HG02870 (cell line): ENCODE measurements around the gene NOBOX.
"Not testable (repeated sequence)": the region's sequence is repeated elsewhere in the genome, so short reads cannot be mapped to it uniquely, and the experiment has no call there.

Experiments
- ATAC-seq: cut with Tn5 transposase; IDR thresholded peaks from one replicate; pipeline ENCODE4 v1.9.1; 2021; ENCODE audit warnings: mild to moderate bottlenecking, moderate library complexity; ENCODE audit not compliant: unreplicated experiment

NOBOX gene

DNA sequence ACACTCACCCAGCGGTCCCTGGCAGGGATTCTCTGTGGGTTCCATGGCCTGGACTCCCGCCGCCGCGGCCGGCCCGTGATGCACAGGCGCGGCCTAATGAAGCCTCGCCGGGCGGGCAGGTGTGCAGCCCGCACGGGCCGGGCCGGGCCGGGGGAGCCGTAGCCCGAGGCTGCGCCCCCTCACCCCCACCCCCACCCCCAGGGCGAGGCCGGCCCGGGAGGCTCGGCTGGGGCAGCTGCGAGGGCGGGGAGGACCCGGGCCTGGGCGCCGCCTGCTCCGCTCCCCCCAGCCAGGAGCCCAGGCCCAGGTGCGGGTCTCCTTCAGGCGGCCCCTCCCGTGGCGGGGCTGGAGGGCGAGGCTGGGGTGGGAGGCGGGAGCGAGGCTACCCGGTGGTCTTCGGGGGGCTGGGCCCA lies at the start of gene NOBOX:
Gene NOBOX, minus strand, starts transcription at position 45 of the 413 bp plus-strand sequence.
- no peak for ATAC-seq

DNA sequence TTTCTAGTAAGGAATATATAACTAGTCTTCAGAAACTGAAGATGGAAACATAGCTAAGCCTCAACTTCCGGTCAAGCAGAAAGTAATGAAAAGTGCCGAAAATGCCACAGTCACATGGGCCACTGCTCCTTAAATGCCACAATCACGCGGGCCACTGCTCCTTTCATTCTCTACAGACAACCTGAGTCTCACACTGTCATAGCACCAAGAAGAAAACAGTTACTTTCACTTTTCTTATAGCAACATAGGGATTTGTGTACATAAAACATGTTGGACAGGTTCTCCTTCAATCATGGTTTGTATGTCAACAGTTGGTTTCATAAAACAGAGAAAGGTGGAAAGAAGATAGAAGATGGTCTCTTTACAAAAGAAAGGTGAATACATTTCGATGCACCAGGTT lies 48.6 kb upstream of the NOBOX start:
- ATAC-seq: peak; percentile 79

GRCh38 chr7:144445590-144445989 lies 42.1 kb upstream of the NOBOX start:
- no peak for ATAC-seq

- no peak for ATAC-seq
Observed at GRCh38 chr7:144439717-144440205, 36.3 kb upstream of the NOBOX start.

DNA sequence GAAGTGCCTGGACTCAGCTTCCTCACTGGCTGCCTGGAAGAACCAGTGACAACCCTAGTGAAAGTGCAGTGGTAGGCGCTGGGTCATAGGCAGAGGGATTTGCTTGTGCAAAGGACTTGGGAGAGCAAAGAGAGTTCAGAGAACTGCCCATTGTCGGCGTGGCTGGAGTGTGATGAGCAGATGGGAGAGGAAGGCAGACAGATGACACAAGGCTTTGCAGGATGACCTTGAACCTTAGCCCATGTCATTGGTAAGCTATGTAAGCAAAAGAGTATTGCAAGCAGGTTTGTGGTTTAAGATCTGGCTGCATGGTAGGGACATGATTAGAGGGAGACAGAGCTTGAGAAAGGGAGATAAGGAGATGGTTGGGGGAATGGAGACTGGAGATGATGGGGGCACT lies 35.3 kb upstream of the NOBOX start:
- no peak for ATAC-seq

- peak; percentile 75 for ATAC-seq
Observed at GRCh38 chr7:144437370-144438191, 34.1 kb upstream of the NOBOX start.

DNA sequence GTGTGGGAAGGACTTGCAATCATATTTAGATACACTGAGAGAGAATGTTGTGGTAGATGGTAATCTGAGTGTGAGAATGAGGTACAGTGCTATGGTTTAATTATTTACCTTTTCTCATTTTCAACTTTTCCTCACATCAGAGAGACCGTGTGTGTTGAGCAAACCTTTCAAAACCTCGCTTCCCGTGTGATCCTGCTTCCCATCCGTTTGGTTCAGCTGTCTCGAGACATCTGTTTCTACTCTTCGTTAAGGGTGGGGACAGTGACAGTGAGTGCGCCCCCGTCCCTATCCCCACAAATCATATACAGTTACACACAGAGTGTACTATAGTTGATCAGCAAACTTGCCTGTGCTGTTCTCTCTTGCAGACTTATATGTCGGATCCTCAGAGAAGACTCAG lies 33.0 kb upstream of the NOBOX start:
- ATAC-seq: no peak

GRCh38 chr7:144428431-144428830 lies 24.9 kb upstream of the NOBOX start:
- no peak for ATAC-seq

GRCh38 chr7:144427539-144427938 lies 24.0 kb upstream of the NOBOX start:
- ATAC-seq: not testable (repeated sequence)

- not testable (repeated sequence) for ATAC-seq
Observed at GRCh38 chr7:144418931-144419330, 15.4 kb upstream of the NOBOX start.

GRCh38 chr7:144416341-144416740 lies 12.8 kb upstream of the NOBOX start:
- ATAC-seq: no peak

DNA sequence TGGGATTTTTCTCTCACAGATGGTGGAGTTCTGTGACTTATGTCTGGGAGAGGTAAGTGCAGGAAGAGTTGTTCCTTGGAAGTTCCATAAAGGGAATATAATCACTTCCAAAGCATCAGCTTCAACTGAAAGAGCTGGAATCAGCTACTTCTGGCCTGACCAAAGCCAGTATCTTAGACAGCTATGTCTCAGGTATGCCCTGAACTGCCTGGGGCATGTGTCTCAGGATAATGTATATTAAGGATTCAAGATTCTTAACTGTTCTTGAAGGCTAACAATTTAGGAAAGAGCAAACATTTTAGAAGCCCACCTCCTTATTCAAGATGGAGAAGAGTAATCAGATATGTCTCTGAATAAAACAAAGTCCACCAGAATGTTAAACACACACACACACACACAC lies 12.4 kb upstream of the NOBOX start:
- no peak for ATAC-seq

DNA sequence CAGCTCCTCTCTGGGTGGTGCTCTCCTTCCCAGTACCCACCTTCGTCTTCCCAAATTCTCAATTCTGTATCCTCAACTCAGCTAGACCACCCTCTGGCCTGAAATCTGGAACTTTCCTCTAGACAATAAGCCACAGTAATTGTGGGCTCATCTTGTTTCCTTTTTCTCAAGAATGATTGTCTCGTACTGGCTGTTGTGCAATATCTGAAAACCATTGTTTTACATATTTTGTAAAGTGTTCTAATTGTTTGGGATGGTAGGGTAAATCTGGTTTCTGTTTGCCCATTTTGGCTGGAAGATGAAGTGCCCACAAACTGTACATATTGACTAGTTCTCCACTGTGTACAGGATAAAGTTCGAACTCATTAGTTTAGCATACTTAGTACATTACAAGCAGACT lies 11.3 kb upstream of the NOBOX start:
- ATAC-seq: no peak

DNA sequence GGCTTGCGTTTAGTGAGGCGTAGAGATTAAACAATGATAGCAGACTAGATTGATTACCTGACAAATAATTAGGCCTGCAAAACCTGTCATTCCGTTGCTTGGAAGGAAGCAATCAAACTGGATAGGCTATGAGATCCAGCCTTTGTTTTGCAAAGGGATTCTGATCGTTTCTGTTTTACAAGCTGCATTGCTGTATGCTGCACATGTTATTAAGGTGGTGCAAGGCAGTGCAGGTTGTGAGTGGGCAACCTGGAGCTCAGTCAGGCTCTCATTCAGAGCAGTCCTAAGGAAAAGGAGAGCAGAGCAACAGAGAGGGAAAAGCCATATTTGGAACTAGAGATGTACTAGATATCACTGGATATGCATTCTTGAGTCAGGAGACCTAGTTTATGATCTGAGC lies 6.9 kb upstream of the NOBOX start:
- no peak for ATAC-seq

- ATAC-seq: no peak
Observed at GRCh38 chr7:144408121-144408520, 4.6 kb upstream of the NOBOX start.

DNA sequence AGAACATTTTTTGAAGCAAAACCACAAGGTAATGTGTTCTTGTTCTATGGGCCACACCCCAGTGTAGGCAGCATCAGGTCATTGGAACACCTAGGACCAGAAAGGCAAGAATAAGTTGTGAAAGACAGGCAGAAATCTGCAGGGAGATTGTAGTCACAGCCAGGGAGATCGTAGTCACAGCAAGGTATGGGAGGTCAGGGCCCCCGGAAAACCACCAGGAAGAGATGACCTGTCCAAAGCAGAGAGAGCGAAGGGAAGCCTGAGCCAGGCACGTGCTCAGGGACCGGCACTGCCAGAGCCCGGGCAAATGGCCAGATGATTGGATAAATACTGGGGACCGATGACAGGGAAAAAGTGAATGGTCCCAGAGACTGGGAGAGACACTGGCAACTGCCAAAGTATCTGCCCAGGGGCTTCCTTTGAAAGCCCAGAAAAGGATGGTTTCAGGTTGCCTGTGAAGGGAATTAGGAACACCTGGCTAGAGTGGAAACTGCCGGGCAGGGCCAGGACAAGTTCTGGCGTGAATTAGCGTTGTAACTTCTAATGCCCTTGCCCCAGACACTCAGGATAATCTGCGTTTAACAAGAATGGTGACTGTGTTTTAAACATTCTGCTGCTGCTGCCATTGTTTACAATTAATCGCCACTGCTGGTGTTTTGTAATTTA lies 3.9 kb upstream of the NOBOX start:
- ATAC-seq: no peak

DNA sequence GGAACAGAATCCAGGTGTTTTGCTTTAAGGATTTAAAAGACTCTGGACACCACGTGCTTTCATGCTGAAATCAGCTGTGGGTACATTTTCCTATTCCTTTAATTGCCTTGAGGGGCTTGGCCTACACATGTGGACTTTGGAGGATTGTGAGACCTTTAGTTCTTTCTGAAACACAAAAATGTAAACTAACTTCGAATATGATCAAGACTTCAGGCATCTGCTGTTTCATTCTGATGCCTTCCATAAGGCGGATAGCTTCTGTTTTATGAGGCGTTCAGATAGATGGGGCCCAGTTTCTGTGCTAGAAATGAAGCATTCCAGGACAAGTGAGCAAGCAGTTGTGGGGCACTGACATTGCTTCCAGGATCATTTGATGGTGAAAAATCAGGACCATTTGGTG lies 1.5 kb upstream of the NOBOX start:
- ATAC-seq: no peak

DNA sequence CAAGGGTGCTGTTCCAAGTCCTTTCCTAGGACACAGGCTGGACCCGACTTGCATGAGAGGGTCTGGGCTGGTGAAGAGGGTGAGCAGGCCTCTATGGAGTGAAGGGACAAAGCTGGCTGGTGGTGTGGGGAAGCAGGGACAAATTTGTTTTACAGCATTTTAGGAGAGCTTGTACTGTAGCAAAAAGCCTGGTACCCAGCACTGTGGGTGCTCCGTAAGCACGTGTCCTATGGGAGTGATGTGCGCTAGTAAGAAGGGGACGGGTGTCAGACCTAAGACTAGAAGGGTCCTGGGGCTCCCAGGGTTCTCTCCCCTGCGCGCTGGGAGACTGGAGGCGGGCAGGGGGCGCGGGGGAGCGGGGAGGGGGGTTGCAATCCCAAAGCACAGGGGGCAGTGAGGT lies 391 bp downstream of the NOBOX start:
- ATAC-seq: no peak

DNA sequence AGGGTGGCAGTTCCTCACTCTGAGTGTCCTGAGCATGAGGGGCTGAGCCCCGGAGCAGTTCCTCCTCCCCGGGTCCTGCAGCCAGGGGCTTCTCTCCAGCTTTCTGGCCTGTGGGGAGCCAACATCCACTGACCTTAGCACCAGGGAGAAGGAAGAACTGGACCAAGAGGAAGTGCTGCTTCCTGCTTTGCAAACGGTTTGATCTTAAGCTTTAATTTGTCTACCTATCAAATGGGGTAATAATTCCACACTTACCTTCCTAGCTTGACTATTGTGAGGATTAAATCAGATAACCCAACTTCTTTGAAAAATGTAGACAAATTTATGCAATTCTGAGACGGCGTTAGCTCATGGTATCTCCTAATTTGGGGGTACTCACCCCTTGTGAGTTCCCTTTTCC lies 2.0 kb downstream of the NOBOX start:
- no peak for ATAC-seq

DNA sequence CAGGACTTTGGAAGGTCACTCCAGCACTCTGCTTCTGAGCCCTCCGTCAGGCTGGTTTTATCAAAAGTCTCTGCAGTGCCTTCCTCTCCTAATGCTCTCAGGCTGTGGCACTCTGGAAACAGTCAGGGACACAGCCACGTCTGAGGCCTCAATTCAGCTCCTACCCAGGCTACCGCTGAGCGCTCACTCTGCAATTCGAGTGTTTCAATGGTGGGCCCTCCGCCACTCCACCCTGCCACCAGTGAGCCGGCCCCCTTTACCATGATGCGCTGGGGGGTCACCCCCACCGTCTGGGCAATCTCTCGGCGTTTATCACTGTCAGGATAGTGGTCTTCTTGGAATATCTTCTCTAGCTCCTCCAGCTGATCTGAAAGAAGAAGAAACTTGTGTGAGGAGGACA lies 3.5 kb downstream of the NOBOX start:
- ATAC-seq: no peak

DNA sequence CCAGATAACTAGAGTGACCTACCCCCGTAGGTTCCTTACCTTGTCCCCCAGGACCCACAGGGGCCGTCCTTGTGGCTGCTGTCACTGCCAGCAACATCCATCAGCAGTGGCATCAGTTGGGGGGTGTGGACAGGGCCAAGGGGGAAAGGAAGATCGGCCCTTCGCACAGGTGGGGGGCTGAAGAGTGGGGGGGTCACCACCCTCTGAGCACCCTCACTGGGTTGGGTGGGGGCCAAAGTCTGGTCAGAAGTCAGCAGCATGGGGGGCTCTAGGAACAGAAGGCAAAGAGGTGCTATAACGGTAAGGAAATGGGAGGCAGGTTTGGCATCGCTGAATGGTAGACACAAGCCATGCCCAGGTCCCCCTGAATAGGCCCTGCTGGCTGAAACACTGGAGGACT lies 4.6 kb downstream of the NOBOX start:
- no peak for ATAC-seq

- ATAC-seq: no peak
Observed at GRCh38 chr7:144398291-144398690, 5.2 kb downstream of the NOBOX start.
